H9 (cell line): ENCODE measurements around the gene CFAP77. TPM values are rescaled to one million over a fixed set of nuclear protein-coding genes. Genes with fewer than 3 reads are reported as not detected.

ENCODE experiments used
- DNase-seq: peaks from one replicate; pipeline ENCODE4 v3.0.0-alpha.2; 2017
- H2AFZ ChIP-seq: one replicate; pipeline ENCODE4 v1.6.1; 2013; ENCODE audit warnings: mild to moderate bottlenecking, low read length, control low read depth, moderate library complexity
- H2AK5ac ChIP-seq: 2 replicates; pipeline ENCODE4 v1.6.1; 2013; ENCODE audit warnings: low read length, control low read depth, mixed read lengths; ENCODE audit not compliant: insufficient read length
- H2BK120ac ChIP-seq: one replicate; pipeline ENCODE4 v1.6.1; 2013; ENCODE audit warnings: low read depth, mild to moderate bottlenecking, low read length, control low read depth, inconsistent platforms; ENCODE audit not compliant: poor library complexity, severe bottlenecking
- H2BK12ac ChIP-seq: 2 replicates; pipeline ENCODE4 v1.6.1; 2013; ENCODE audit warnings: low read length, control low read depth, mixed read lengths, low read depth; ENCODE audit not compliant: insufficient read length
- H2BK15ac ChIP-seq: 2 replicates; pipeline ENCODE4 v1.6.1; 2013; ENCODE audit warnings: low read depth, low read length, control low read depth
- H2BK20ac ChIP-seq: one replicate; pipeline ENCODE4 v1.6.1; 2013; ENCODE audit warnings: low read depth, mild to moderate bottlenecking, low read length, control low read depth, inconsistent platforms; ENCODE audit not compliant: poor library complexity, severe bottlenecking
- H2BK5ac ChIP-seq: 2 replicates; pipeline ENCODE4 v1.6.1; 2013; ENCODE audit warnings: low read length, control low read depth, mixed read lengths; ENCODE audit not compliant: insufficient read length
- H3K14ac ChIP-seq: 2 replicates; pipeline ENCODE4 v1.6.1; 2013; ENCODE audit warnings: low read length, control low read depth; ENCODE audit not compliant: insufficient read depth
- H3K18ac ChIP-seq: 2 replicates; pipeline ENCODE4 v1.6.1; 2013; ENCODE audit warnings: low read depth, mild to moderate bottlenecking, mixed read lengths, low read length, control low read depth; ENCODE audit not compliant: insufficient read length
- H3K23ac ChIP-seq: 2 replicates; pipeline ENCODE4 v1.6.1; 2013; ENCODE audit warnings: low read length, control low read depth, mixed read lengths, low read depth; ENCODE audit not compliant: insufficient read length
- H3K23me2 ChIP-seq: 2 replicates; pipeline ENCODE4 v1.6.1; 2013; ENCODE audit warnings: low read depth, mild to moderate bottlenecking, mixed read lengths, low read length, control low read depth; ENCODE audit not compliant: insufficient read length, poor library complexity, severe bottlenecking
- H3K27ac ChIP-seq: 2 replicates; pipeline ENCODE4 v1.5.1; 2013; ENCODE audit warnings: low read length, control low read depth, mixed read lengths, low read depth; ENCODE audit not compliant: insufficient read length
- H3K27me3 ChIP-seq: 2 replicates; pipeline ENCODE4 v1.6.1; 2013; ENCODE audit warnings: low read length, control low read depth, inconsistent platforms; ENCODE audit not compliant: insufficient read depth
- H3K4ac ChIP-seq: 2 replicates; pipeline ENCODE4 v1.6.1; 2013; ENCODE audit warnings: low read depth, mild to moderate bottlenecking, control low read depth, inconsistent platforms, low read length, moderate library complexity
- H3K4me1 ChIP-seq: 2 replicates; pipeline ENCODE4 v1.6.1; 2013; ENCODE audit warnings: low read length, control low read depth, inconsistent platforms; ENCODE audit not compliant: insufficient read depth
- H3K4me2 ChIP-seq: 2 replicates; pipeline ENCODE4 v1.6.1; 2013; ENCODE audit warnings: low read length, control low read depth, mixed read lengths; ENCODE audit not compliant: insufficient read length, insufficient read depth
- H3K56ac ChIP-seq: 2 replicates; pipeline ENCODE4 v1.6.1; 2013; ENCODE audit warnings: low read depth, mild to moderate bottlenecking, mixed read lengths, low read length, control low read depth; ENCODE audit not compliant: insufficient read length
- H3K79me1 ChIP-seq: 2 replicates; pipeline ENCODE4 v1.6.1; 2013; ENCODE audit warnings: low read depth, mild to moderate bottlenecking, moderate library complexity, low read length, control low read depth, inconsistent platforms; ENCODE audit not compliant: insufficient read depth, poor library complexity, severe bottlenecking
- H3K79me2 ChIP-seq: 2 replicates; pipeline ENCODE4 v1.6.1; 2013; ENCODE audit warnings: low read length, control low read depth, inconsistent platforms; ENCODE audit not compliant: insufficient read depth
- H3K9ac ChIP-seq: 2 replicates; pipeline ENCODE4 v1.6.1; 2013; ENCODE audit warnings: low read length, control low read depth, mixed read lengths; ENCODE audit not compliant: insufficient read length; ENCODE audit errors: extremely low read depth
- H3K9me3 ChIP-seq: one replicate; pipeline ENCODE4 v1.6.1; 2013; ENCODE audit warnings: low read depth, low read length, inconsistent platforms; ENCODE audit not compliant: control insufficient read depth
- H3T11ph ChIP-seq: one replicate; pipeline ENCODE4 v1.6.1; 2013; ENCODE audit warnings: mild to moderate bottlenecking, low read length, control low read depth, inconsistent platforms
- H4K20me1 ChIP-seq: one replicate; pipeline ENCODE4 v1.6.1; 2013; ENCODE audit not compliant: control insufficient read depth, insufficient read length, insufficient read depth
- H4K5ac ChIP-seq: 2 replicates; pipeline ENCODE4 v1.6.1; 2013; ENCODE audit warnings: low read depth, mild to moderate bottlenecking, mixed read lengths, low read length, control low read depth; ENCODE audit not compliant: insufficient read length
- H4K8ac ChIP-seq: replicated peaks from 2 replicates; pipeline ENCODE4 v1.6.1; 2013; ENCODE audit warnings: low read length, control low read depth, mixed read lengths, low read depth; ENCODE audit not compliant: insufficient read length
- H4K91ac ChIP-seq: 2 replicates; pipeline ENCODE4 v1.6.1; 2013; ENCODE audit warnings: low read depth, mild to moderate bottlenecking, moderate library complexity, mixed read lengths, low read length, control low read depth; ENCODE audit not compliant: insufficient read length
- H3K27ac Mint-ChIP-seq, 3 experiments: 2 replicates in 2 of 3; 3 replicates in 1 of 3; pipeline ENCODE4 v1.8.0; 2020 to 2021; ENCODE audit warnings: mixed read lengths in 3 of 3, mild to moderate bottlenecking in 1 of 3, moderate library complexity in 1 of 3
- H3K27me3 Mint-ChIP-seq: 2 replicates; pipeline ENCODE4 v1.8.0; 2021; ENCODE audit warnings: low read depth, mild to moderate bottlenecking, moderate library complexity, mixed read lengths
- H3K36me3 Mint-ChIP-seq, 3 experiments: 2 replicates in 2 of 3; 3 replicates in 1 of 3; pipeline ENCODE4 v1.8.0; 2020 to 2021; ENCODE audit warnings: low read depth in 3 of 3, mixed read lengths in 3 of 3; ENCODE audit not compliant: insufficient read depth in 1 of 3
- H3K4me1 Mint-ChIP-seq, 2 experiments: 2 replicates each; pipeline ENCODE4 v1.8.0; 2020; ENCODE audit warnings: mixed read lengths in 2 of 2
- H3K4me3 Mint-ChIP-seq, 2 experiments: 2 replicates in 1 of 2; 3 replicates in 1 of 2; pipeline ENCODE4 v1.8.0; 2020 to 2021; ENCODE audit warnings: mild to moderate bottlenecking in 2 of 2, mixed read lengths in 2 of 2, moderate library complexity in 1 of 2
- H3K9me3 Mint-ChIP-seq, 2 experiments: 2 replicates in 1 of 2; 3 replicates in 1 of 2; pipeline ENCODE4 v1.8.0; 2020; ENCODE audit warnings: mild to moderate bottlenecking in 2 of 2, mixed read lengths in 2 of 2, moderate library complexity in 1 of 2
- CTCF ChIP-seq: fragments of 200-600 bp; sonication (generic); conservative IDR thresholded peaks from 3 replicates; pipeline ENCODE4 v1.8.0; 2021; ENCODE audit warnings: antibody characterized with exemption, mild to moderate bottlenecking
- WGBS: extraction: QIAGEN DNeasy Blood & Tissue Kit; methylation state at CpG from one replicate; pipeline ENCODE4 v1.1.7; 2013; ENCODE audit warnings: missing lambda C conversion rate, low lambda C conversion rate, mixed read lengths; ENCODE audit not compliant: insufficient read length; ENCODE audit errors: extremely low coverage; 5-methylcytosine and 5-hydroxymethylcytosine counted together
- total RNA-seq: library from RNA; stranded (reverse); gene quantifications from 2 replicates; pipeline ENCODE4 v1.2.1, GENCODE V29; 2021

Gene CFAP77
- total RNA-seq, 1 experiment from 2014 or later, result 0.72 TPM

GRCh38 chr9:132504488-132504887 is 94.5 kb downstream of the CFAP77 start:
- Histone ChIP-seq H4K20me1 (no peaks in the 10 kb centered on the region), H3K4ac (no peak overlapping the region), H2BK5ac (no peak overlapping the region), H3K9ac (no peak overlapping the region), H4K91ac (no peak overlapping the region), H3K18ac (no peak overlapping the region), H3T11ph (no peak overlapping the region), H3K23ac (no peak overlapping the region), H2AK5ac (no peak overlapping the region), H2BK20ac (no peak overlapping the region), H3K27me3 (no peaks in the 10 kb centered on the region), H3K79me1 (no peaks in the 10 kb centered on the region), H3K27ac (no peak overlapping the region), H2BK120ac (no peak overlapping the region), H4K5ac (no peak overlapping the region), H2AFZ (no peak overlapping the region), H2BK12ac (no peak overlapping the region), H3K56ac (no peak overlapping the region), H3K4me2 (no peak overlapping the region), H2BK15ac (no peak overlapping the region), H3K9me3 (no peaks in the 10 kb centered on the region), H3K4me1 (no peaks in the 10 kb centered on the region), H4K8ac (no peak overlapping the region), H3K14ac (no peak overlapping the region), H3K79me2 (no peaks in the 10 kb centered on the region), H3K23me2 (no peaks in the 10 kb centered on the region)
- H3K27me3 Mint-ChIP-seq, result peaks cover 5% of the 10 kb centered on the region
- H3K9me3 Mint-ChIP-seq, result no peaks in the 10 kb centered on the region
- TF ChIP-seq CTCF, result no peak
- no CpG with 5 or more reads among the region's 9 CpGs for WGBS
- no peaks in the 10 kb centered on the region for H3K36me3 Mint-ChIP-seq
- no peak overlapping the region for H3K4me3 Mint-ChIP-seq
- peaks cover 17 to 23% of the 10 kb centered on the region in 2 experiments for H3K4me1 Mint-ChIP-seq
- DNase-seq, result no peak
- H3K27ac Mint-ChIP-seq, result no peak overlapping the region
